Peyer's patch (tissue), 4 donors: Measurements from ENCODE around the gene TTC28.

Experiments
- POLR2A ChIP-seq, 2 donors: fragments of 450-650 bp; IDR thresholded peaks; one replicate each; pipeline ENCODE4 v1.5.1; 2017; ENCODE audit warnings: antibody characterized with exemption in 2 of 2, mild to moderate bottlenecking in 2 of 2, moderate library complexity in 2 of 2
- TF ChIP-seq, protein P1 (sequence below), 6 experiments: fragments of 450-650 bp in 4 of 6; fragments of 200-600 bp in 2 of 6; sonication (generic) in 1 of 6; IDR thresholded peaks; one replicate each; pipeline ENCODE4 v1.5.1; 2017 to 2019; ENCODE audit warnings: antibody characterized with exemption in 6 of 6, mild to moderate bottlenecking in 3 of 6, moderate library complexity in 1 of 6

DNA sequence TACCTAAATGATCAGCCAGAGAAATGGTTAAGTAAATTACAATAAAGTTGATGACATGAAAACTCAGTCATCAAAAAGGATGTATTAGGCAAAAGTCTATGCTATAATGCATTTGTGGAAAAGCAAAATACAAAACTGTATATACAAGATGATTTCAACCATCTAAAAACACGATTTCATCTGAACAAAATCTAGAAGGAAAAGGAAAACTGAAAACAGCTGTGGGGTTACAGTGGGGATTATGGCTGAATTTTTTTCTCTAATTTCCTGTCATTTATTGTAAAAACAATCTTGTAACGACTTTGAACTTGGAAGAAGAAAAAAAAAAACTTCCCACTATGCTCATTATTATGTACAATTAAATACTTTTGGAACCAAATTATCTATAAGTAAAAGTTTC, 31.7 kb upstream of the TTC28 start:
- TF ChIP-seq, protein P1, sequence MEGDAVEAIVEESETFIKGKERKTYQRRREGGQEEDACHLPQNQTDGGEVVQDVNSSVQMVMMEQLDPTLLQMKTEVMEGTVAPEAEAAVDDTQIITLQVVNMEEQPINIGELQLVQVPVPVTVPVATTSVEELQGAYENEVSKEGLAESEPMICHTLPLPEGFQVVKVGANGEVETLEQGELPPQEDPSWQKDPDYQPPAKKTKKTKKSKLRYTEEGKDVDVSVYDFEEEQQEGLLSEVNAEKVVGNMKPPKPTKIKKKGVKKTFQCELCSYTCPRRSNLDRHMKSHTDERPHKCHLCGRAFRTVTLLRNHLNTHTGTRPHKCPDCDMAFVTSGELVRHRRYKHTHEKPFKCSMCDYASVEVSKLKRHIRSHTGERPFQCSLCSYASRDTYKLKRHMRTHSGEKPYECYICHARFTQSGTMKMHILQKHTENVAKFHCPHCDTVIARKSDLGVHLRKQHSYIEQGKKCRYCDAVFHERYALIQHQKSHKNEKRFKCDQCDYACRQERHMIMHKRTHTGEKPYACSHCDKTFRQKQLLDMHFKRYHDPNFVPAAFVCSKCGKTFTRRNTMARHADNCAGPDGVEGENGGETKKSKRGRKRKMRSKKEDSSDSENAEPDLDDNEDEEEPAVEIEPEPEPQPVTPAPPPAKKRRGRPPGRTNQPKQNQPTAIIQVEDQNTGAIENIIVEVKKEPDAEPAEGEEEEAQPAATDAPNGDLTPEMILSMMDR (IDR thresholded peaks at IDR 0.05), result no peak
- no peak for TF ChIP-seq POLR2A (IDR thresholded peaks at IDR 0.05)
